GM21381 (cell line): ENCODE results near the gene RHBDF2.
A peak's percentile ranks its signal among the peaks of the same experiment; 100 is the strongest.

ENCODE experiments used
- ATAC-seq: cut with Tn5 transposase; IDR thresholded peaks from one replicate; pipeline ENCODE4 v1.9.1; 2021; ENCODE audit warnings: mild to moderate bottlenecking, moderate library complexity; ENCODE audit not compliant: unreplicated experiment

The RHBDF2 gene

GRCh38 chr17:76484228-76484725, 16.9 kb downstream of the RHBDF2 start:
- ATAC-seq = no peak

GRCh38 chr17:76481071-76481655, 20.1 kb downstream of the RHBDF2 start:
- peak; percentile 50 for ATAC-seq

- ATAC-seq = no peak
Observed at GRCh38 chr17:76480632-76481031, 20.6 kb downstream of the RHBDF2 start.

- ATAC-seq = no peak
Observed at GRCh38 chr17:76479515-76480060, 21.6 kb downstream of the RHBDF2 start.

GRCh38 chr17:76478730-76479514, 22.3 kb downstream of the RHBDF2 start:
- ATAC-seq = no peak

- ATAC-seq = no peak
Observed at GRCh38 chr17:76478097-76478496, 23.1 kb downstream of the RHBDF2 start.

GRCh38 chr17:76477576-76477975, 23.6 kb downstream of the RHBDF2 start:
- ATAC-seq = no peak

- ATAC-seq = no peak
Observed at GRCh38 chr17:76476736-76477135, 24.5 kb downstream of the RHBDF2 start.

- ATAC-seq = no peak
Observed at GRCh38 chr17:76475302-76475701, 25.9 kb downstream of the RHBDF2 start.

GRCh38 chr17:76474894-76475293, 26.3 kb downstream of the RHBDF2 start:
- no peak for ATAC-seq

GRCh38 chr17:76474238-76474637, 27.0 kb downstream of the RHBDF2 start:
- no peak for ATAC-seq

GRCh38 chr17:76473541-76473985, 27.7 kb downstream of the RHBDF2 start:
- no peak for ATAC-seq

GRCh38 chr17:76472726-76473125, 28.5 kb downstream of the RHBDF2 start:
- no peak for ATAC-seq

GRCh38 chr17:76472258-76472645, 29.0 kb downstream of the RHBDF2 start:
- no peak for ATAC-seq

- no peak for ATAC-seq
Observed at GRCh38 chr17:76471498-76472257, 29.5 kb downstream of the RHBDF2 start.

GRCh38 chr17:76469991-76470739, 31.1 kb downstream of the RHBDF2 start:
- no peak for ATAC-seq

- no peak for ATAC-seq
Observed at GRCh38 chr17:76469076-76469990, 31.9 kb downstream of the RHBDF2 start.

GRCh38 chr17:76468634-76469010, 32.6 kb downstream of the RHBDF2 start:
- ATAC-seq = no peak

- no peak for ATAC-seq
Observed at GRCh38 chr17:76467809-76468633, 33.2 kb downstream of the RHBDF2 start.
